ENCODE data around the gene NUF2.
"Not testable (repeated sequence)": the region's sequence is repeated elsewhere in the genome, so short reads cannot be mapped to it uniquely, and the experiment has no call there.

NUF2 gene

GRCh38 chr1:163303561-163303960 lies 18.2 kb upstream of the NUF2 start:
- CTCF ChIA-PET: interaction anchor here (1.0 to 6.9 kb wide), 2 partner anchors 12 to 449 kb away, joined by 3 to 62 read pairs; no protein-coding TSS in a partner anchor
- POLR2A ChIA-PET: no interaction called here
- no peak for TF ChIP-seq CTCF (IDR thresholded peaks at IDR 0.05; ENCODE audit: control extremely low read depth, extremely low read depth, low read depth, missing control alignments)
- no peak for DNase-seq (ENCODE audit: extremely low spot score)

- CTCF ChIA-PET: interaction anchor here (0.7 to 6.9 kb wide), 3 partner anchors 10 to 234 kb away, joined by 3 to 62 read pairs (median 3); no protein-coding TSS in a partner anchor
- no peak for TF ChIP-seq CTCF (IDR thresholded peaks at IDR 0.05; ENCODE audit: control extremely low read depth, extremely low read depth, low read depth, missing control alignments)
- no peak for DNase-seq (ENCODE audit: extremely low spot score)
- POLR2A ChIA-PET: no interaction called here
Measured at GRCh38 chr1:163305441-163305840, 16.3 kb upstream of the NUF2 start.

GRCh38 chr1:163307479-163308171 lies 14.1 kb upstream of the NUF2 start:
- ChIA-PET CTCF (no interaction called here), POLR2A (no interaction called here)
- DNase-seq (ENCODE audit: extremely low spot score): no peak
- no peak for TF ChIP-seq CTCF (IDR thresholded peaks at IDR 0.05; ENCODE audit: control extremely low read depth, extremely low read depth, low read depth, missing control alignments)

DNA sequence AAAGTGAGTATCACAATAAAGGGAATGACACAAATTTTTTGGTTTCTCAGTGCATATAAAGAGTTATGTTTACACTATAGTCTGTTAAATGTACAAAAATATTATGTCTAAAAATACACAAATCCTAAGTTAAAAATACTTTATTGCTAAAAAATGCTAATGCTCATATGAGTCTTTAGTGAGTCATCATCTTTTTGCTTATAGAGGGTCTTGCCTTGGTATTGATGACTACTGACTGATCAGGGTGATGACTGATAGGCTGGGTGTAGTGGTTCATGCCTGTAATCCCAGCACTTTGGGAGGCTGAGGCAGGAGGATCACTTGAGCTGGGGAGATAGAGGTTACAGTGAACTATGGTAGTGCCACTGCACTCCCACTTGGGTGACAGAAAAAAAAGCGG lies 12.9 kb upstream of the NUF2 start:
- ChIA-PET CTCF (no interaction called here), POLR2A (no interaction called here)
- no peak for TF ChIP-seq CTCF (IDR thresholded peaks at IDR 0.05; ENCODE audit: control extremely low read depth, extremely low read depth, low read depth, missing control alignments)
- no peak for DNase-seq (ENCODE audit: extremely low spot score)

- POLR2A ChIA-PET: no interaction called here
Measured at GRCh38 chr1:163315773-163316374, 5.9 kb upstream of the NUF2 start.

GRCh38 chr1:163320891-163321290 lies 863 bp upstream of the NUF2 start:
- ChIA-PET CTCF (no interaction called here), POLR2A (no interaction called here)
- DNase-seq (ENCODE audit: extremely low spot score): no peak
- no peak for TF ChIP-seq CTCF (IDR thresholded peaks at IDR 0.05; ENCODE audit: control extremely low read depth, extremely low read depth, low read depth, missing control alignments)

More at GRCh38 chr1:163315773-163316374, 5.9 kb upstream of the NUF2 start:
- TF ChIP-seq CTCF (IDR thresholded peaks at IDR 0.05; ENCODE audit: control extremely low read depth, extremely low read depth, low read depth, missing control alignments): peak; percentile 51
- CTCF ChIA-PET: interaction anchor here (0.7 to 6.0 kb wide), 27 partner anchors 11 to 702 kb away, joined by 3 to 62 read pairs (median 4); partner anchors contain the start of genes CCDC190 and RGS4
- DNase-seq (ENCODE audit: extremely low spot score): no peak

- CTCF ChIA-PET: interaction anchor here (1.0 kb wide), 1 partner anchor 25 kb away, joined by 3 read pairs; no protein-coding TSS in a partner anchor
- DNase-seq (ENCODE audit: extremely low spot score); POLR2A ChIA-PET: not testable (repeated sequence)
Measured at GRCh38 chr1:163323339-163323738, 1.6 kb downstream of the NUF2 start.

Data from GM10248 (cell line).